ENCODE measurements around the gene ANKRD13A. TPM values are rescaled to one million over a fixed set of nuclear protein-coding genes. Genes with fewer than 3 reads are reported as not detected.

Gene ANKRD13A
- total and polyA plus RNA-seq, 2 donors (not counting 3 experiments of a cell fraction or from before 2014, with no cell fraction given), result 37.0 to 43.9 TPM

- Histone ChIP-seq H3K9ac (replicated peaks; ENCODE audit: extremely low read depth, insufficient read depth, low read length) (peak overlapping the region; percentile 25), H3K4me2 (ENCODE audit: insufficient read depth, low read length) (peak overlapping the region; percentile 76), H3K4me1 (ENCODE audit: control insufficient read depth, extremely low read depth, insufficient read depth, low read length) (peaks cover 16% of the 10 kb centered on the region), H3K9me1 (replicated peaks; ENCODE audit: control insufficient read depth, extremely low read depth, insufficient read depth, low read length) (no peaks in the 10 kb centered on the region), H4K20me1 (replicated peaks; ENCODE audit: control insufficient read depth, extremely low read depth, insufficient read depth, low read length) (no peaks in the 10 kb centered on the region), H3K9me3 (replicated peaks; ENCODE audit: control insufficient read depth, insufficient read depth, low read length) (no peaks in the 10 kb centered on the region), H3K27ac (ENCODE audit: insufficient read depth, low read depth, low read length) (no peak overlapping the region), H3K79me2 (ENCODE audit: control insufficient read depth, insufficient read depth, low read length) (peaks cover 16% of the 10 kb centered on the region), H3K36me3 (ENCODE audit: control insufficient read depth in 2 of 2, extremely low read depth in 1 of 2, insufficient read depth in 2 of 2, low read length in 2 of 2) (no peaks in the 10 kb centered on the region), H3K4me3 (replicated peaks in 1 of 3; ENCODE audit: insufficient read depth in 1 of 3, low read depth in 1 of 3, low read length in 3 of 3) (peak overlapping the region; percentile 55 to 87 (median 61)), H2AFZ (ENCODE audit: low read depth, low read length) (no peak overlapping the region), H3K27me3 (ENCODE audit: control insufficient read depth in 2 of 2, insufficient read depth in 2 of 2, low read length in 2 of 2) (no peaks in the 10 kb centered on the region)
- dilution Hi-C loops (cut with MboI; ENCODE audit: extremely low pct_ligation_motif_present, low sequenced_read_pairs), result no loop called here
- DNase-seq (ENCODE audit: low read depth, low spot score) (no peak), FAIRE-seq (no peak)
- intact Hi-C loops (cut with micrococcal nuclease), result no loop called here
- TSS peak; percentile 22 for BruUV-seq (replicated peaks)
- ChIA-PET CTCF (interaction anchor here (0.6 to 1.2 kb wide), 4 partner anchors 23 to 384 kb away, joined by 3 to 5 read pairs (median 4); no protein-coding TSS in a partner anchor), POLR2A (interaction anchor here (0.5 kb wide), 1 partner anchor 16 kb away, joined by 4 read pairs; no protein-coding TSS in a partner anchor)
- TF ChIP-seq MYC (IDR thresholded peaks at IDR 0.05; ENCODE audit: low read depth, low read length) (no peak), MAX (IDR thresholded peaks at IDR 0.05; ENCODE audit: insufficient read depth, insufficient read length) (no peak), JUN (IDR thresholded peaks at IDR 0.05; ENCODE audit: borderline replicate concordance, insufficient read depth, insufficient read length, low read depth) (no peak), EZH2 (IDR thresholded peaks at IDR 0.05; ENCODE audit: borderline replicate concordance, low read depth, low read length, severe bottlenecking) (no peak), POLR2AphosphoS5 (IDR thresholded peaks at IDR 0.05; ENCODE audit: insufficient read depth, low read depth, low read length) (no peak)
These were observed 48.2 kb downstream of the ANKRD13A start for GRCh38 chr12:110047297-110047940.
